ENCODE results near the gene MYRIP. TPM values are rescaled to one million over a fixed set of nuclear protein-coding genes. Genes with fewer than 3 reads are reported as not detected.
A peak's percentile ranks its signal among the peaks of the same experiment; 100 is the strongest.

Gene MYRIP
- total RNA-seq (10 to 100 TPM in 1 of 6 donors, 1 to 10 TPM in 5; 6.9 to 11.2 (median 8.7) TPM), polyA plus RNA-seq (1 to 10 TPM; 1.4 to 2.5 TPM)

DNA sequence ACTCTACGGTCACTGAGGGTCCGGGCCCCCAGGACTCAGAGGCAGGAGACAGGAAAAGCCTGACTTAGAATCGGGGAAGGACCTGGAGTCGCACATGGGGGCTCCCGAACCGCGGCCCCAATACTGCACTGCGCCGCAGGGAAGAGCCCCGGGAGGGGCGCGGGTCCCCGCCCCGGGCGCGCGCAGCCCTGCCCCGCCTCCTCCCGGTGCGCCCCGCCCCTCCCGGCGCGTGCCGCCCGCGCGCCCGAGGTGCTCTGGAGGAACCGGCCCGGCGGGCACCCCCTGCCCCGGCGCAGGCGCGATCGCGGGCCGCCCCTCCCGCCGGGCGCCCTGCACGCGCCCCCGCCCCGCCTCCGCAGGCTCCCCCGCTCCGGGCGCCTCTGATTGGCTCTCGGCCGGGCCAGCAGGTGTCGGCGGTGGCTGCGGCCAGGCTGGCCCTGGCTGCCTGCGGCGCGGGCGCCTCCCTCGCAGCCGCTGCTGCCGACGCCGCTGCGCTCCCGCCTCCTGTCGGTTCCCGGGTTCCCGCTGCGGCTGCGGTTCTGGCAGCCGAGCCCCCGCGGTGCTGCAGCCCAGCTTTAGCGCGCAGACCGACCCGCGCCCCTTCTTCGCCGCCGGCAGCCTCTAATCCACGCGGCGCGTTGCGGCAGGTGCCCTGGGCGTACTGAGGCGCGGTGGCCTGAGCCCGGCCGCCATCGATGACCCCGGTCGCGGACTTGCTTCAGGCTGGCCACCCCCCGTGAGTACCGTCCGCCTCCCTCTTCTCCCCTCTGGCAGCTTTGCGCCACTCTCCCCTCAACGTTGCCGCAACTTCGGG lies at the start of gene MYRIP:
Gene MYRIP (plus strand): TSS at position 429 of the 814 bp plus-strand sequence. CDS start 91,208 bp downstream, outside the sequence.
- WGBS, 2 donors, result 0 to 1% methylated on average over 65 to 103 of the region's 103 CpGs
- TF ChIP-seq, protein P1, sequence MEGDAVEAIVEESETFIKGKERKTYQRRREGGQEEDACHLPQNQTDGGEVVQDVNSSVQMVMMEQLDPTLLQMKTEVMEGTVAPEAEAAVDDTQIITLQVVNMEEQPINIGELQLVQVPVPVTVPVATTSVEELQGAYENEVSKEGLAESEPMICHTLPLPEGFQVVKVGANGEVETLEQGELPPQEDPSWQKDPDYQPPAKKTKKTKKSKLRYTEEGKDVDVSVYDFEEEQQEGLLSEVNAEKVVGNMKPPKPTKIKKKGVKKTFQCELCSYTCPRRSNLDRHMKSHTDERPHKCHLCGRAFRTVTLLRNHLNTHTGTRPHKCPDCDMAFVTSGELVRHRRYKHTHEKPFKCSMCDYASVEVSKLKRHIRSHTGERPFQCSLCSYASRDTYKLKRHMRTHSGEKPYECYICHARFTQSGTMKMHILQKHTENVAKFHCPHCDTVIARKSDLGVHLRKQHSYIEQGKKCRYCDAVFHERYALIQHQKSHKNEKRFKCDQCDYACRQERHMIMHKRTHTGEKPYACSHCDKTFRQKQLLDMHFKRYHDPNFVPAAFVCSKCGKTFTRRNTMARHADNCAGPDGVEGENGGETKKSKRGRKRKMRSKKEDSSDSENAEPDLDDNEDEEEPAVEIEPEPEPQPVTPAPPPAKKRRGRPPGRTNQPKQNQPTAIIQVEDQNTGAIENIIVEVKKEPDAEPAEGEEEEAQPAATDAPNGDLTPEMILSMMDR (IDR thresholded peaks at IDR 0.05), result no peak
- Histone ChIP-seq H3K4me1 (peaks cover 4 to 7% (median 6%) of the 10 kb centered on the region in 3 donors), H3K27ac (peak within 1 kb of the TSS; percentile 26 to 66 (median 47)), H3K9me3 (no peaks in the 10 kb centered on the region), H3K36me3 (no peaks in the 10 kb centered on the region), H3K4me3 (peak within 1 kb of the TSS; percentile 26 to 85 (median 70)), H3K27me3 (no peaks in the 10 kb centered on the region)
- ATAC-seq (peak; percentile 86 to 94 (median 91)), DNase-seq (peak; percentile 84 to 95 (median 91)), FAIRE-seq (no peak)
- intact Hi-C loops (cut with DNase I), result no loop called here

DNA sequence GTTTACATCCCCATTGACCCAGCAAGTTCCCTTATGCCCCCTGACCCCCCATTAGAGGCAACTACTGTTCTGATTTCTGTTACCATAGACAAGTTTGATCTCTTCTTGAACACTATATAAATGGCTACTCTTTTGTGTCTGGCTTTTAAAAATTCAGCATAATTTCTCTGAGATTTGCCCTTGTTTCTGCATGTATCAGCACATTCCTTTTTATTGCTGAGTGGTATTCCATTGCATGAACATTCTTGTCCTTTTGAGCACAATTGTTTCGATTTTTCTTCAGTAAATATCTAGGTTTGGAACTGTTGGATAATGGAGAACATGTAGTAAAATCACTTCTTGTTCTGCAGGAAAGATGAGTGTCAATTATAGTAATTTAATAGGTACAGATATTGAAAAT lies 49.1 kb upstream of the MYRIP start:
- no peak overlapping the region for H3K27ac ChIP-seq
- no peaks in the 10 kb centered on the region for H3K36me3 ChIP-seq
- ATAC-seq (no peak), DNase-seq (no peak), FAIRE-seq (no peak)
- H3K4me3 ChIP-seq, result no peak overlapping the region
- TF ChIP-seq, protein P1 (IDR thresholded peaks at IDR 0.05), result no peak
- H3K4me1 ChIP-seq, result no peaks in the 10 kb centered on the region
- no peaks in the 10 kb centered on the region for H3K27me3 ChIP-seq
- no peaks in the 10 kb centered on the region for H3K9me3 ChIP-seq
- intact Hi-C loops (cut with DNase I), result no loop called here
- 73 to 82% methylated on average over 1 of the region's 1 CpG for WGBS, 2 donors

DNA sequence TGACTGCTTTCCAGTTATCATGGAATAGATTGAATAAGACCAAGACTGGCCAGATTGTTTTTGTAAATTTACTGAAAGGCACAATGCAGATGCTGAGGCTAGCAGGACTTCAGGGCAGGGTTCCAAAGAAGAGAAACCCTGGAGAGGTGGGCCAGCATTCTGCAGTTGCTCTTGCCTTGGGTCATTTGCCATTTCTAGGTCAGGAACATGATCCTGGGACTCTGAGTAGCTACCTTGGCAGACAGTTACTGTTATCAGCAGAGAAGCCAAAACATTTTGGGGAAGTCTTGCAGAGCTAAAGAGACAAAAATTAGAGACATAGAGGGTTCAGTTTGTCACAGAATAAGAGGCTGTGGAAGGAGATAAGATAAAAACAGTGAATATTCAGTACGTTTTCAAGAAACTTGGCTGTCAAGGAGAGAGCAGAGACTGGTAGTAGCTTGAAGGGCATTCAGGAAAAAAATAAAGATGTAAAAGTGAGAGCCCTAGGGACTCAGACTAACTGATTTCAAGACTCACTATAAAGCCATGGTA lies 46.8 kb upstream of the MYRIP start:
- H3K27me3 ChIP-seq, result no peaks in the 10 kb centered on the region
- no peaks in the 10 kb centered on the region for H3K4me1 ChIP-seq
- FAIRE-seq, result no peak
- TF ChIP-seq, protein P1 (IDR thresholded peaks at IDR 0.05), result no peak
- no peak overlapping the region for H3K27ac ChIP-seq
- H3K4me3 ChIP-seq, result no peak overlapping the region
- 39 to 45% methylated on average over 1 of the region's 1 CpG for WGBS, 2 donors
- no peak for DNase-seq
- intact Hi-C loops (cut with DNase I), result no loop called here
- ATAC-seq, result no peak
- H3K36me3 ChIP-seq, result no peaks in the 10 kb centered on the region
- H3K9me3 ChIP-seq, result no peaks in the 10 kb centered on the region

DNA sequence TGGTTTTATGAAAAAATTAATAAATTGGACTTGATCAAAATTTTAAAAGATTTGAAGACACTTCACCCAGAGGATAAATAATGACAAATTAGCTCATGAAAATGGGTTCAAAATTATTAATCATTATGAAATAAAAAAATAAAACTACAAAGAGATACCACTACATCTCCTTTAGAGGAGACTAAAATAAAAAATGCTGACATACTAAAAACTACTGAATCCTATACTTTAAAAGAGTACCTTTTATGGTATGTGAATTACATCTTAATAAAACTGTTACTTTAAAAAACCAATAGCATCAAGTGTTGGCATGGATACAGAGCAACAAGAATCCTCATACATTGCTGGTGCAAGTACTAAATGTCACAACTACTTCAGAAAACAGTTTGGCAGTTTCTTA lies 46.0 kb upstream of the MYRIP start:
- H3K27ac ChIP-seq, result no peak overlapping the region
- DNase-seq (no peak), ATAC-seq (no peak), FAIRE-seq (peak; percentile 13)
- no peaks in the 10 kb centered on the region for H3K9me3 ChIP-seq
- no peak overlapping the region for H3K4me3 ChIP-seq
- no peaks in the 10 kb centered on the region for H3K36me3 ChIP-seq
- no peaks in the 10 kb centered on the region for H3K4me1 ChIP-seq
- H3K27me3 ChIP-seq, result no peaks in the 10 kb centered on the region
- intact Hi-C loops (cut with DNase I), result no loop called here
- TF ChIP-seq, protein P1 (IDR thresholded peaks at IDR 0.05), result no peak

DNA sequence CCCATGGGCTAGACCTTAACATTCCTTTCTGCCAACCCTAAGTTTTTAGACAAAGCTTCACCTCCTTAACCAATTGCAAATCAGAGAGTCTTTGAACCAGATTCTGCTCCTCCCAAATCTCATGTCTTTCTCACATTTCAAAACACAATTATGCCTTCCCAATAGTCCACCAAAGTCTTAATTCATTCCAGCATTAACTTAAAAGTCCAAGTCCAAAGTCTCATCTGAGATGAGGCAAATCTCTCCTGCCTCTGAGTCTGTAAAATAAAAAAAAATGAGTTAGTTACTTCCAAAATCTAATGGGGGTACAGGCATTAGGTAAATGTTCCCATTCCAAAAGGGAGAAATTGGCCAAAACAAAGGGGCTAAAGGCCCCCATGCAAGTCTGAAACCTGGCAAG lies 43.8 kb upstream of the MYRIP start:
- Histone ChIP-seq H3K36me3 (no peaks in the 10 kb centered on the region), H3K27ac (no peak overlapping the region), H3K4me3 (no peak overlapping the region), H3K4me1 (no peaks in the 10 kb centered on the region), H3K27me3 (no peaks in the 10 kb centered on the region), H3K9me3 (no peaks in the 10 kb centered on the region)
- no peak for FAIRE-seq
- intact Hi-C loops (cut with DNase I), result no loop called here
- ATAC-seq, result no peak
- TF ChIP-seq, protein P1 (IDR thresholded peaks at IDR 0.05), result no peak
- no peak for DNase-seq

Measured in pancreas (tissue), 10 donors.